ENCODE results near the gene CD80.
"Not testable (repeated sequence)": the region's sequence is repeated elsewhere in the genome, so short reads cannot be mapped to it uniquely, and the experiment has no call there.

DNA sequence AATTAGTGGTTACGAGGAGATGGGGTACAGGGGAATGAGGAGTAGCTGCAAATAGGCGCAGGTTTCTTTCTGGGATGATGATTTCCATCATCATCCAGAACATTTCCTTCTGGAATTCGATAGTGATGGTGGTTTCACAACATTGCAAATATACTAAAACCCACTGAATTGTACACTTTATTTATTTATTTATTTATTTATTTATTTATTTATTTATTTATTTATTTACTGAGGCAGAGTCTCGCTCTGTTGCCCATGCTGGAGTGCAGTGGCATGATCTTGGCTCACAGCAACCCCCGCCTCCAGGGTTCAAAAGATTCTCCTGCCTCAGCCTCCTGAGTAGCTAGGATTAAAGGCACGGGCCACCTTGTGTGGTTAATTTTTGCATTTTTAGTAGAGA lies 6.5 kb downstream of the CD80 start:
- TF ChIP-seq, protein P1, sequence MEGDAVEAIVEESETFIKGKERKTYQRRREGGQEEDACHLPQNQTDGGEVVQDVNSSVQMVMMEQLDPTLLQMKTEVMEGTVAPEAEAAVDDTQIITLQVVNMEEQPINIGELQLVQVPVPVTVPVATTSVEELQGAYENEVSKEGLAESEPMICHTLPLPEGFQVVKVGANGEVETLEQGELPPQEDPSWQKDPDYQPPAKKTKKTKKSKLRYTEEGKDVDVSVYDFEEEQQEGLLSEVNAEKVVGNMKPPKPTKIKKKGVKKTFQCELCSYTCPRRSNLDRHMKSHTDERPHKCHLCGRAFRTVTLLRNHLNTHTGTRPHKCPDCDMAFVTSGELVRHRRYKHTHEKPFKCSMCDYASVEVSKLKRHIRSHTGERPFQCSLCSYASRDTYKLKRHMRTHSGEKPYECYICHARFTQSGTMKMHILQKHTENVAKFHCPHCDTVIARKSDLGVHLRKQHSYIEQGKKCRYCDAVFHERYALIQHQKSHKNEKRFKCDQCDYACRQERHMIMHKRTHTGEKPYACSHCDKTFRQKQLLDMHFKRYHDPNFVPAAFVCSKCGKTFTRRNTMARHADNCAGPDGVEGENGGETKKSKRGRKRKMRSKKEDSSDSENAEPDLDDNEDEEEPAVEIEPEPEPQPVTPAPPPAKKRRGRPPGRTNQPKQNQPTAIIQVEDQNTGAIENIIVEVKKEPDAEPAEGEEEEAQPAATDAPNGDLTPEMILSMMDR (IDR thresholded peaks at IDR 0.05) = not testable (repeated sequence)
- not testable (repeated sequence) for TF ChIP-seq EP300 (IDR thresholded peaks at IDR 0.05)
